Gastrocnemius medialis (tissue), 4 donors: Measurements from ENCODE around the gene GSTM3. TPM values are rescaled to one million over a fixed set of nuclear protein-coding genes. Genes with fewer than 3 reads are reported as not detected.

Experiments
- ATAC-seq, 2 donors: fragments of 150-250 bp; one replicate each; pipeline ENCODE4 v1.9.1; 2016
- DNase-seq, 2 donors: peaks; one replicate each; pipeline ENCODE4 v3.0.0-alpha.2; 2019
- H3K27ac ChIP-seq, 4 donors: fragments of 200-600 bp; sonication (generic); 1 replicate in 1 of 4; 2 replicates in 3 of 4; pipeline ENCODE4 v1.5.1; 2016 to 2018; ENCODE audit warnings: mild to moderate bottlenecking in 2 of 4, moderate library complexity in 1 of 4
- H3K27me3 ChIP-seq, 3 donors: fragments of 200-600 bp; sonication (generic) in 2 of 3; 1 replicate in 1 of 3; 2 replicates in 2 of 3; pipeline versions ENCODE4 v1.5.1 to v1.6.0; 2016 to 2019; ENCODE audit warnings: mild to moderate bottlenecking in 1 of 3, moderate library complexity in 1 of 3
- H3K36me3 ChIP-seq, 2 donors: fragments of 200-600 bp; sonication (generic) in 1 of 2; one replicate each; pipeline ENCODE4 v1.5.1; 2017 to 2018
- H3K4me1 ChIP-seq, 2 donors: fragments of 200-600 bp; sonication (generic) in 1 of 2; one replicate each; pipeline ENCODE4 v1.5.1; 2016 to 2017; ENCODE audit warnings: mild to moderate bottlenecking in 2 of 2
- H3K4me3 ChIP-seq, 4 donors: fragments of 200-600 bp; sonication (generic) in 3 of 4; 1 replicate in 1 of 4; 2 replicates in 3 of 4; pipeline ENCODE4 v1.5.1; 2016 to 2019; ENCODE audit warnings: mild to moderate bottlenecking in 2 of 4
- H3K9me3 ChIP-seq, 3 donors: fragments of 200-600 bp; sonication (generic) in 2 of 3; 1 replicate in 1 of 3; 2 replicates in 2 of 3; pipeline ENCODE4 v1.5.1; 2016 to 2019
- POLR2A ChIP-seq, 2 donors: fragments of 450-650 bp; IDR thresholded peaks; one replicate each; pipeline ENCODE4 v1.6.1; 2017; ENCODE audit warnings: antibody characterized with exemption in 2 of 2, mild to moderate bottlenecking in 2 of 2, moderate library complexity in 2 of 2
- in situ Hi-C, 4 donors: fragments of 200-750 bp; cut with MboI; loops; one replicate each; pipeline versions ENCODE4 v1.15.0 to v1.8.0; 2017; ENCODE audit warnings: low sequenced_read_pairs in 4 of 4
- intact Hi-C: fragments of 100-400 bp; cut with DNase I; formaldehyde crosslinking; loops from one replicate; pipeline ENCODE4 v1.15.1; 2023; ENCODE audit warnings: low total_unique reads
- total RNA-seq, 4 donors: library from RNA; depleted of rRNA; stranded (reverse); fragments of >200 nt; gene quantifications; one replicate each; pipeline versions ENCODE4 v1.1.0 to v1.2.3, GENCODE V29; 2016
- TF ChIP-seq, protein P1 (sequence below), 5 experiments: fragments of 450-650 bp in 3 of 5; fragments of 200-600 bp in 2 of 5; sonication (generic) in 2 of 5; IDR thresholded peaks in 4 of 5; conservative IDR thresholded peaks in 1 of 5; 1 replicate in 4 of 5; 2 replicates in 1 of 5; pipeline ENCODE4 v1.5.1; 2016 to 2019; ENCODE audit warnings: antibody characterized with exemption in 5 of 5, mild to moderate bottlenecking in 3 of 5, moderate library complexity in 3 of 5

Gene GSTM3
- total RNA-seq, 4 donors from 2014 or later, result 54.2 to 85.6 (median 71.8) TPM

DNA sequence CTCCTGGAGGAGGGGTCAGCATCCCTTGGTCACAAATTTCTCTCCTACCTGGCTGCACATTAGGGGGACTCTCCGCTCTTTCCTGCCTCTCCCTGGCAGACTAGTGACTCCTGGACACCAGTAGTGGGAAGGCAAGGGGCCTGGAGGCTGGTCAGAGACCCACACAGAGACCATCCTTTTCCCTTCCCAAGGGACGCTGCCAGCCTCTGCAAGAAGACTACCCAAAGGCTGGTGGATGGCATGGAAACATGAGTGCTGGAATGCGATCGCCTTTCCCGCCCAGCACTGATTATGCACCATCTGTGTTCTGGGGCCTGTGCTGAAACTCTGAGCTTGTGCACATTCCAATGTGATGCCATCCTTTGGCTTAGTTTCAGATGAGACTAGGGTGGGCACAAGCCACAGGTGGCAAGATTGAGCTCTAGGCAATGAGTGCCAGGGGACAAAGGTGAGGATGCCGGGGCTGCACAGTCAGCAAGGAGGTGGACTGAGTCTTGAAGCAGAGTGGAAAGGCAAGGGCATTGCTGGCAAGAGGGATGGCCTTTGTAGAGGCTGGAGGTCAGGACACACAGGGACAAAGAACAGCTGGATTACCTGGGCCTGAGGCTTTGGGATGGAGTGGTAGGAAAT, 35.5 kb upstream of the GSTM3 start:
- Histone ChIP-seq H3K4me1 (peaks cover 0 to 3% of the 10 kb centered on the region in 2 donors), H3K27me3 (no peaks in the 10 kb centered on the region), H3K36me3 (no peaks in the 10 kb centered on the region), H3K9me3 (no peaks in the 10 kb centered on the region), H3K27ac (no peak overlapping the region), H3K4me3 (no peak overlapping the region)
- intact Hi-C loops (loop anchor here (1.0 kb wide), 1 partner anchor 208 kb away; the partner anchor contains the start of gene AHCYL1), in situ Hi-C loops (loop anchor here (5.0 to 10.0 kb wide), 4 partner anchors 201 to 232 kb away; partner anchors contain the start of genes AHCYL1 (in 2 of the 4) and GNAI3 (in 2 of the 4))
- no peak for TF ChIP-seq POLR2A (IDR thresholded peaks at IDR 0.05)
- TF ChIP-seq, protein P1, sequence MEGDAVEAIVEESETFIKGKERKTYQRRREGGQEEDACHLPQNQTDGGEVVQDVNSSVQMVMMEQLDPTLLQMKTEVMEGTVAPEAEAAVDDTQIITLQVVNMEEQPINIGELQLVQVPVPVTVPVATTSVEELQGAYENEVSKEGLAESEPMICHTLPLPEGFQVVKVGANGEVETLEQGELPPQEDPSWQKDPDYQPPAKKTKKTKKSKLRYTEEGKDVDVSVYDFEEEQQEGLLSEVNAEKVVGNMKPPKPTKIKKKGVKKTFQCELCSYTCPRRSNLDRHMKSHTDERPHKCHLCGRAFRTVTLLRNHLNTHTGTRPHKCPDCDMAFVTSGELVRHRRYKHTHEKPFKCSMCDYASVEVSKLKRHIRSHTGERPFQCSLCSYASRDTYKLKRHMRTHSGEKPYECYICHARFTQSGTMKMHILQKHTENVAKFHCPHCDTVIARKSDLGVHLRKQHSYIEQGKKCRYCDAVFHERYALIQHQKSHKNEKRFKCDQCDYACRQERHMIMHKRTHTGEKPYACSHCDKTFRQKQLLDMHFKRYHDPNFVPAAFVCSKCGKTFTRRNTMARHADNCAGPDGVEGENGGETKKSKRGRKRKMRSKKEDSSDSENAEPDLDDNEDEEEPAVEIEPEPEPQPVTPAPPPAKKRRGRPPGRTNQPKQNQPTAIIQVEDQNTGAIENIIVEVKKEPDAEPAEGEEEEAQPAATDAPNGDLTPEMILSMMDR (IDR thresholded peaks at IDR 0.05 in 4 of 5, conservative IDR thresholded peaks at IDR 0.05 in 1 of 5), result no peak
- ATAC-seq (peak in 1 of 2 donors; percentile 2), DNase-seq (peak in 1 of 2 donors; percentile 12)

GRCh38 chr1:109775398-109775797, 34.6 kb upstream of the GSTM3 start:
- no peak for TF ChIP-seq POLR2A (IDR thresholded peaks at IDR 0.05)
- TF ChIP-seq, protein P1 (IDR thresholded peaks at IDR 0.05 in 4 of 5, conservative IDR thresholded peaks at IDR 0.05 in 1 of 5), result no peak
- H3K27ac ChIP-seq, result no peak overlapping the region
- no peaks in the 10 kb centered on the region for H3K9me3 ChIP-seq
- H3K4me3 ChIP-seq, result no peak overlapping the region
- peaks cover 0 to 3% of the 10 kb centered on the region in 2 donors for H3K4me1 ChIP-seq
- in situ Hi-C loops (loop anchor here (5.0 to 10.0 kb wide), 4 partner anchors 202 to 231 kb away; partner anchors contain the start of genes AHCYL1 (in 2 of the 4) and GNAI3 (in 2 of the 4)), intact Hi-C loops (no loop called here)
- DNase-seq (no peak), ATAC-seq (no peak)
- H3K36me3 ChIP-seq, result no peaks in the 10 kb centered on the region
- H3K27me3 ChIP-seq, result no peaks in the 10 kb centered on the region

- H3K27me3 ChIP-seq, result no peaks in the 10 kb centered on the region
- intact Hi-C loops, result loop anchor here (1.0 to 5.0 kb wide), 3 partner anchors 57 to 228 kb away; no protein-coding TSS in a partner anchor
- H3K27ac ChIP-seq, result no peak overlapping the region
- no peak for ATAC-seq
- TF ChIP-seq, protein P1 (IDR thresholded peaks at IDR 0.05 in 4 of 5, conservative IDR thresholded peaks at IDR 0.05 in 1 of 5), result peak in 1 of 5 experiments; percentile 4
- no peak for TF ChIP-seq POLR2A (IDR thresholded peaks at IDR 0.05)
- DNase-seq, result no peak
- H3K4me1 ChIP-seq, result peaks cover 0 to 3% of the 10 kb centered on the region in 2 donors
- no peaks in the 10 kb centered on the region for H3K9me3 ChIP-seq
- in situ Hi-C loops, result loop anchor here (5.0 to 10.0 kb wide), 4 partner anchors 132 to 229 kb away; partner anchors contain the start of gene GNAI3 (in 4 of the 4)
- H3K4me3 ChIP-seq, result no peak overlapping the region
- no peaks in the 10 kb centered on the region for H3K36me3 ChIP-seq
These were observed 33.2 kb upstream of the GSTM3 start for GRCh38 chr1:109773900-109774485.

- DNase-seq, result peak; percentile 82 to 87
- Histone ChIP-seq H3K27me3 (no peaks in the 10 kb centered on the region), H3K36me3 (no peaks in the 10 kb centered on the region), H3K4me1 (peaks cover 0 to 3% of the 10 kb centered on the region in 2 donors), H3K27ac (peak overlapping the region in 1 of 4 donors; percentile 8), H3K9me3 (no peaks in the 10 kb centered on the region), H3K4me3 (no peak overlapping the region)
- peak; percentile 88 to 93 for ATAC-seq
- no peak for TF ChIP-seq POLR2A (IDR thresholded peaks at IDR 0.05)
- TF ChIP-seq, protein P1 (IDR thresholded peaks at IDR 0.05 in 4 of 5, conservative IDR thresholded peaks at IDR 0.05 in 1 of 5), result peak; percentile 78 to 90 (median 85)
- in situ Hi-C loops (loop anchor here (5.0 to 10.0 kb wide), 4 partner anchors 131 to 229 kb away; partner anchors contain the start of gene GNAI3 (in 4 of the 4)), intact Hi-C loops (loop anchor here (1.0 to 5.0 kb wide), 3 partner anchors 56 to 227 kb away; no protein-coding TSS in a partner anchor)
These were observed 32.5 kb upstream of the GSTM3 start for GRCh38 chr1:109773203-109773899.
